Panc1 (cell line): Measurements from ENCODE around the gene ZNF608.

Experiments
- POLR2AphosphoS5 ChIP-seq: IDR thresholded peaks from 2 replicates; pipeline ENCODE4 v1.6.1; 2012; ENCODE audit warnings: mild to moderate bottlenecking, low read depth, low read length, moderate library complexity
- SIN3A ChIP-seq: IDR thresholded peaks from 2 replicates; pipeline ENCODE4 v1.6.1; 2012; ENCODE audit warnings: low read depth, mild to moderate bottlenecking, low read length, moderate library complexity, borderline replicate concordance; ENCODE audit not compliant: insufficient read depth
- TCF7L2 ChIP-seq: IDR thresholded peaks from 2 replicates; pipeline ENCODE4 v1.6.1; 2011; ENCODE audit warnings: mild to moderate bottlenecking, low read depth, low read length, inconsistent platforms
- TF ChIP-seq, protein P1 (sequence below): fragments of 450-650 bp; IDR thresholded peaks from 2 replicates; pipeline ENCODE4 v1.5.1; 2017; ENCODE audit warnings: mild to moderate bottlenecking
- TF ChIP-seq, protein P2 (sequence below), 2 experiments: IDR thresholded peaks; 2 replicates each; pipeline ENCODE4 v1.6.1; 2011 to 2012; ENCODE audit warnings: low read depth in 2 of 2, control low read depth in 1 of 2, low read length in 1 of 2, mild to moderate bottlenecking in 1 of 2, moderate library complexity in 1 of 2; ENCODE audit not compliant: insufficient read depth in 1 of 2

DNA sequence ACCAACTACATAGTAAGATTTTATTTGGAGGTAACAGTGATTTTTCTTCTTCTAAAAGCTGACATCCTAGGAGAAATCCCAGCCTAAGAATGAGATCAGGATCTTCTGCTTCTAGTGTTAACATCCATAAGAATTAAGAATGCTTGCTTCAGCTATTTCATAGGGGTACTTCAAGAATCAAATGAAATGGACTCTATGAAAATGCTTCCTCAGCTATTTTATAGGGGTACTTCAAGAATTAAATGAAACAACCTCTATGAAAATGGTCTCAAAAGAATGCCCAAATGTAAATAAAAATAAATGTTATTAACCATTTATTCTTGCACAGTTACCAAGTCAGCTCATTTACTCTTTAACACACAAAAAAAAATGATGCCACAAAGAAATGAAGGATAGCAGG lies 31.5 kb downstream of the ZNF608 start:
- TF ChIP-seq POLR2AphosphoS5 (no peak), TCF7L2 (no peak), SIN3A (no peak)
- TF ChIP-seq, protein P1, sequence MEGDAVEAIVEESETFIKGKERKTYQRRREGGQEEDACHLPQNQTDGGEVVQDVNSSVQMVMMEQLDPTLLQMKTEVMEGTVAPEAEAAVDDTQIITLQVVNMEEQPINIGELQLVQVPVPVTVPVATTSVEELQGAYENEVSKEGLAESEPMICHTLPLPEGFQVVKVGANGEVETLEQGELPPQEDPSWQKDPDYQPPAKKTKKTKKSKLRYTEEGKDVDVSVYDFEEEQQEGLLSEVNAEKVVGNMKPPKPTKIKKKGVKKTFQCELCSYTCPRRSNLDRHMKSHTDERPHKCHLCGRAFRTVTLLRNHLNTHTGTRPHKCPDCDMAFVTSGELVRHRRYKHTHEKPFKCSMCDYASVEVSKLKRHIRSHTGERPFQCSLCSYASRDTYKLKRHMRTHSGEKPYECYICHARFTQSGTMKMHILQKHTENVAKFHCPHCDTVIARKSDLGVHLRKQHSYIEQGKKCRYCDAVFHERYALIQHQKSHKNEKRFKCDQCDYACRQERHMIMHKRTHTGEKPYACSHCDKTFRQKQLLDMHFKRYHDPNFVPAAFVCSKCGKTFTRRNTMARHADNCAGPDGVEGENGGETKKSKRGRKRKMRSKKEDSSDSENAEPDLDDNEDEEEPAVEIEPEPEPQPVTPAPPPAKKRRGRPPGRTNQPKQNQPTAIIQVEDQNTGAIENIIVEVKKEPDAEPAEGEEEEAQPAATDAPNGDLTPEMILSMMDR = no peak
- TF ChIP-seq, protein P2, sequence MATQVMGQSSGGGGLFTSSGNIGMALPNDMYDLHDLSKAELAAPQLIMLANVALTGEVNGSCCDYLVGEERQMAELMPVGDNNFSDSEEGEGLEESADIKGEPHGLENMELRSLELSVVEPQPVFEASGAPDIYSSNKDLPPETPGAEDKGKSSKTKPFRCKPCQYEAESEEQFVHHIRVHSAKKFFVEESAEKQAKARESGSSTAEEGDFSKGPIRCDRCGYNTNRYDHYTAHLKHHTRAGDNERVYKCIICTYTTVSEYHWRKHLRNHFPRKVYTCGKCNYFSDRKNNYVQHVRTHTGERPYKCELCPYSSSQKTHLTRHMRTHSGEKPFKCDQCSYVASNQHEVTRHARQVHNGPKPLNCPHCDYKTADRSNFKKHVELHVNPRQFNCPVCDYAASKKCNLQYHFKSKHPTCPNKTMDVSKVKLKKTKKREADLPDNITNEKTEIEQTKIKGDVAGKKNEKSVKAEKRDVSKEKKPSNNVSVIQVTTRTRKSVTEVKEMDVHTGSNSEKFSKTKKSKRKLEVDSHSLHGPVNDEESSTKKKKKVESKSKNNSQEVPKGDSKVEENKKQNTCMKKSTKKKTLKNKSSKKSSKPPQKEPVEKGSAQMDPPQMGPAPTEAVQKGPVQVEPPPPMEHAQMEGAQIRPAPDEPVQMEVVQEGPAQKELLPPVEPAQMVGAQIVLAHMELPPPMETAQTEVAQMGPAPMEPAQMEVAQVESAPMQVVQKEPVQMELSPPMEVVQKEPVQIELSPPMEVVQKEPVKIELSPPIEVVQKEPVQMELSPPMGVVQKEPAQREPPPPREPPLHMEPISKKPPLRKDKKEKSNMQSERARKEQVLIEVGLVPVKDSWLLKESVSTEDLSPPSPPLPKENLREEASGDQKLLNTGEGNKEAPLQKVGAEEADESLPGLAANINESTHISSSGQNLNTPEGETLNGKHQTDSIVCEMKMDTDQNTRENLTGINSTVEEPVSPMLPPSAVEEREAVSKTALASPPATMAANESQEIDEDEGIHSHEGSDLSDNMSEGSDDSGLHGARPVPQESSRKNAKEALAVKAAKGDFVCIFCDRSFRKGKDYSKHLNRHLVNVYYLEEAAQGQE (IDR thresholded peaks at IDR 0.05; ENCODE audit: insufficient read depth in 1 of 2, low read depth in 2 of 2, low read length in 1 of 2) = no peak
